Measurements from ENCODE around the gene COL5A1. TPM values are rescaled to one million over a fixed set of nuclear protein-coding genes. Genes with fewer than 3 reads are reported as not detected.

The COL5A1 gene
- total and polyA plus RNA-seq, 2 experiments from 2014 or later: 2.5 to 13.1 TPM

GRCh38 chr9:134756098-134756497 is 114.5 kb downstream of the COL5A1 start:
- no peaks in the 10 kb centered on the region for H3K9me2 ChIP-seq (ENCODE audit: insufficient read depth)
- no peaks in the 10 kb centered on the region for H3F3A ChIP-seq (replicated peaks; ENCODE audit: low read depth)
- no peaks in the 10 kb centered on the region for H3K36me3 ChIP-seq (ENCODE audit: insufficient read depth)
- H3K4me3 ChIP-seq: no peak overlapping the region
- H3K4me1 ChIP-seq (ENCODE audit: insufficient read depth): no peaks in the 10 kb centered on the region
- H3K27me3 Mint-ChIP-seq (ENCODE audit: insufficient read depth, low read depth, poor library complexity): peaks cover 3% of the 10 kb centered on the region
- H3K27ac ChIP-seq (ENCODE audit: low read depth): no peak overlapping the region
- H2AFZ ChIP-seq: no peak overlapping the region
- ATAC-seq: no peak
- H3K27me3 ChIP-seq (ENCODE audit: insufficient read depth): no peaks in the 10 kb centered on the region
- no peak for TF ChIP-seq STAT1 (IDR thresholded peaks at IDR 0.05; ENCODE audit: unreplicated experiment)
- no peak for TF ChIP-seq CREB1 (CRISPR knock-in tag; IDR thresholded peaks at IDR 0.05; ENCODE audit: low read depth)
- TF ChIP-seq REST (IDR thresholded peaks at IDR 0.05; ENCODE audit: unreplicated experiment): no peak
- TF ChIP-seq ZNF331 (CRISPR knock-in tag; IDR thresholded peaks at IDR 0.05; ENCODE audit: low read depth): no peak
- no peak for TF ChIP-seq ZNF114 (CRISPR knock-in tag; IDR thresholded peaks at IDR 0.05)
- TF ChIP-seq EZH2phosphoT487 (IDR thresholded peaks at IDR 0.05; ENCODE audit: unreplicated experiment): no peak
- no peak for TF ChIP-seq ZNF462 (CRISPR knock-in tag; IDR thresholded peaks at IDR 0.05)
- no peak for TF ChIP-seq NANOG (IDR thresholded peaks at IDR 0.05; ENCODE audit: borderline replicate concordance)
- TF ChIP-seq EZH2 (IDR thresholded peaks at IDR 0.05; ENCODE audit: low read depth, unreplicated experiment): no peak
- no peak for TF ChIP-seq JUNB (IDR thresholded peaks at IDR 0.05; ENCODE audit: unreplicated experiment)
- no peak for TF ChIP-seq POLR2AphosphoS5 (IDR thresholded peaks at IDR 0.05; ENCODE audit: low read depth)
- no peak for TF ChIP-seq ETS1 (IDR thresholded peaks at IDR 0.05)
- TF ChIP-seq CTCF (conservative IDR thresholded peaks at IDR 0.05; ENCODE audit: low read depth in 2 of 2): no peak
- no peak overlapping the region for H3K27ac Mint-ChIP-seq
- H3K9me3 Mint-ChIP-seq: peaks cover 7% of the 10 kb centered on the region
- no peaks in the 10 kb centered on the region for H3K79me2 ChIP-seq (replicated peaks; ENCODE audit: insufficient read depth)
- no peak for DNase-seq (ENCODE audit: low spot score)
- H3K4me3 Mint-ChIP-seq: no peak overlapping the region
- H3K36me3 Mint-ChIP-seq (ENCODE audit: low read depth): peaks cover 6% of the 10 kb centered on the region; the same call in 2 of the 3 replicates
- H4K20me1 ChIP-seq (replicated peaks; ENCODE audit: insufficient read depth): no peaks in the 10 kb centered on the region
- H3K4me1 Mint-ChIP-seq: no peaks in the 10 kb centered on the region
- no peak overlapping the region for H3K4me2 ChIP-seq

Measured in GM23338 (cell line).